GM23338 (cell line): Measurements from ENCODE around the gene NWD2. TPM values are rescaled to one million over a fixed set of nuclear protein-coding genes. Genes with fewer than 3 reads are reported as not detected.

ENCODE experiments used
- ATAC-seq: fragments of 200-7000 bp; cut with Tn5 transposase; 3 replicates; pipeline ENCODE4 v1.9.1; 2020
- DNase-seq: peaks from one replicate; pipeline ENCODE4 v3.0.0-alpha.2; 2015; ENCODE audit warnings: low spot score
- H2AFZ ChIP-seq: fragments of 200-600 bp; sonication (generic); 2 replicates; pipeline ENCODE4 v1.8.0; 2016; ENCODE audit warnings: antibody characterized with exemption, mild to moderate bottlenecking, moderate library complexity
- H3F3A ChIP-seq: fragments of 200-600 bp; sonication (generic); replicated peaks from 2 replicates; pipeline ENCODE4 v1.8.0; 2017; ENCODE audit warnings: antibody characterized with exemption, mixed run types, low read depth
- H3K27ac ChIP-seq: fragments of 200-600 bp; sonication (generic); 2 replicates; pipeline ENCODE4 v1.6.1; 2016; ENCODE audit warnings: low read depth
- H3K27me3 ChIP-seq: fragments of 200-600 bp; sonication (generic); 2 replicates; pipeline ENCODE4 v1.8.0; 2016; ENCODE audit warnings: mild to moderate bottlenecking, mixed run types, moderate library complexity; ENCODE audit not compliant: insufficient read depth
- H3K36me3 ChIP-seq: fragments of 200-600 bp; sonication (generic); 2 replicates; pipeline ENCODE4 v1.8.0; 2016; ENCODE audit warnings: mild to moderate bottlenecking; ENCODE audit not compliant: insufficient read depth
- H3K4me1 ChIP-seq: fragments of 200-600 bp; sonication (generic); 2 replicates; pipeline ENCODE4 v1.8.0; 2016; ENCODE audit warnings: mild to moderate bottlenecking, moderate library complexity; ENCODE audit not compliant: insufficient read depth
- H3K4me2 ChIP-seq: fragments of 200-600 bp; sonication (generic); 2 replicates; pipeline ENCODE4 v1.7.1; 2017; ENCODE audit warnings: mixed run types
- H3K4me3 ChIP-seq: fragments of 200-600 bp; sonication (generic); 2 replicates; pipeline ENCODE4 v1.6.1; 2016; ENCODE audit warnings: mixed run types
- H3K79me2 ChIP-seq: fragments of 200-600 bp; sonication (generic); replicated peaks from 2 replicates; pipeline ENCODE4 v1.8.0; 2017; ENCODE audit warnings: mild to moderate bottlenecking; ENCODE audit not compliant: insufficient read depth
- H3K9me2 ChIP-seq: fragments of 200-600 bp; sonication (generic); 2 replicates; pipeline ENCODE4 v1.8.0; 2017; ENCODE audit not compliant: insufficient read depth
- H4K20me1 ChIP-seq: fragments of 200-600 bp; sonication (generic); replicated peaks from 2 replicates; pipeline ENCODE4 v1.8.0; 2017; ENCODE audit warnings: mild to moderate bottlenecking; ENCODE audit not compliant: insufficient read depth
- H3K27ac Mint-ChIP-seq: 2 replicates; pipeline ENCODE4 v1.8.0; 2020; ENCODE audit warnings: inconsistent platforms, mild to moderate bottlenecking, moderate library complexity, mixed read lengths
- H3K27me3 Mint-ChIP-seq: 3 replicates; pipeline ENCODE4 v1.8.0; 2022; ENCODE audit warnings: low read depth, mild to moderate bottlenecking, moderate library complexity, mixed read lengths, inconsistent platforms; ENCODE audit not compliant: insufficient read depth, poor library complexity
- H3K36me3 Mint-ChIP-seq: 3 replicates; pipeline ENCODE4 v1.8.0; 2021; ENCODE audit warnings: low read depth, mild to moderate bottlenecking, inconsistent platforms, moderate library complexity, mixed read lengths
- H3K4me1 Mint-ChIP-seq: 3 replicates; pipeline ENCODE4 v1.8.0; 2020; ENCODE audit warnings: mild to moderate bottlenecking, inconsistent platforms, mixed read lengths
- H3K4me3 Mint-ChIP-seq: 3 replicates; pipeline ENCODE4 v1.8.0; 2021; ENCODE audit warnings: moderate library complexity, mild to moderate bottlenecking, inconsistent platforms, mixed read lengths
- H3K9me3 Mint-ChIP-seq: 3 replicates; pipeline ENCODE4 v1.8.0; 2020; ENCODE audit warnings: moderate library complexity, mild to moderate bottlenecking, inconsistent platforms, mixed read lengths
- CREB1 ChIP-seq: fragments of 250-450 bp; sonication (Bioruptor Pico); IDR thresholded peaks from 2 replicates; pipeline ENCODE4 v1.5.0; 2020; ENCODE audit warnings: low read depth, mild to moderate bottlenecking, moderate library complexity
- EZH2 ChIP-seq: fragments of 200-600 bp; sonication (generic); IDR thresholded peaks from one replicate; pipeline ENCODE4 v1.8.0; 2017; ENCODE audit warnings: antibody characterized with exemption, mild to moderate bottlenecking, low read depth; ENCODE audit not compliant: unreplicated experiment
- EZH2phosphoT487 ChIP-seq: fragments of 200-600 bp; sonication (generic); IDR thresholded peaks from one replicate; pipeline ENCODE4 v1.8.1; 2018; ENCODE audit warnings: antibody characterized with exemption; ENCODE audit not compliant: unreplicated experiment
- JUNB ChIP-seq: IDR thresholded peaks from one replicate; pipeline ENCODE4 v1.6.1; 2016; ENCODE audit warnings: antibody characterized with exemption; ENCODE audit not compliant: unreplicated experiment
- NANOG ChIP-seq: IDR thresholded peaks from 2 replicates; pipeline ENCODE4 v1.6.1; 2016; ENCODE audit warnings: antibody characterized with exemption, borderline replicate concordance
- POLR2AphosphoS5 ChIP-seq: IDR thresholded peaks from 2 replicates; pipeline ENCODE4 v1.6.1; 2016; ENCODE audit warnings: antibody characterized with exemption, low read depth
- REST ChIP-seq: IDR thresholded peaks from one replicate; pipeline ENCODE4 v1.6.1; 2018; ENCODE audit warnings: antibody characterized with exemption; ENCODE audit not compliant: unreplicated experiment
- STAT1 ChIP-seq: IDR thresholded peaks from one replicate; pipeline ENCODE4 v1.6.1; 2016; ENCODE audit warnings: antibody characterized with exemption; ENCODE audit not compliant: unreplicated experiment
- ZNF114 ChIP-seq: fragments of 250-450 bp; sonication (Bioruptor Pico); IDR thresholded peaks from 2 replicates; pipeline ENCODE4 v1.5.0; 2020; ENCODE audit warnings: mild to moderate bottlenecking, moderate library complexity
- polyA plus RNA-seq: library from polyadenylated mRNA; unstranded; fragments of >200 nt; fragmentation: Nextera tagmentation; extraction: Ambion mirVana; gene quantifications from 2 replicates; pipeline ENCODE4 v1.2.1, GENCODE V29; 2016
- total RNA-seq: library from RNA; depleted of rRNA; stranded (reverse); fragments of >200 nt; shearing (Covaris generic); gene quantifications from 2 replicates; pipeline ENCODE4 v1.2.3, GENCODE V29; 2014

The NWD2 gene
- total and polyA plus RNA-seq, 2 experiments from 2014 or later = 0.07 TPM; not detected in 1

- TF ChIP-seq EZH2phosphoT487 (no peak), POLR2AphosphoS5 (no peak), REST (no peak), ZNF114 (no peak), CREB1 (CRISPR knock-in tag) (no peak), NANOG (no peak)
- Histone ChIP-seq H3F3A (no peaks in the 10 kb centered on the region), H3K27me3 (peaks cover 22% of the 10 kb centered on the region), H3K36me3 (no peaks in the 10 kb centered on the region), H3K4me3 (no peak overlapping the region), H3K9me2 (no peaks in the 10 kb centered on the region), H3K79me2 (no peaks in the 10 kb centered on the region), H3K27ac (no peak overlapping the region), H4K20me1 (no peaks in the 10 kb centered on the region), H3K4me1 (peaks cover 18% of the 10 kb centered on the region), H3K4me2 (no peak overlapping the region), H2AFZ (no peak overlapping the region)
- DNase-seq = no peak
- Mint-ChIP-seq H3K9me3 (no peaks in the 10 kb centered on the region), H3K27me3 (peaks cover 11% of the 10 kb centered on the region), H3K36me3 (no peaks in the 10 kb centered on the region), H3K4me3 (no peak overlapping the region), H3K4me1 (peaks cover 16% of the 10 kb centered on the region), H3K27ac (no peak overlapping the region)
- no peak for ATAC-seq
Measured at GRCh38 chr4:37455301-37456131, 211.0 kb downstream of the NWD2 start.

DNA sequence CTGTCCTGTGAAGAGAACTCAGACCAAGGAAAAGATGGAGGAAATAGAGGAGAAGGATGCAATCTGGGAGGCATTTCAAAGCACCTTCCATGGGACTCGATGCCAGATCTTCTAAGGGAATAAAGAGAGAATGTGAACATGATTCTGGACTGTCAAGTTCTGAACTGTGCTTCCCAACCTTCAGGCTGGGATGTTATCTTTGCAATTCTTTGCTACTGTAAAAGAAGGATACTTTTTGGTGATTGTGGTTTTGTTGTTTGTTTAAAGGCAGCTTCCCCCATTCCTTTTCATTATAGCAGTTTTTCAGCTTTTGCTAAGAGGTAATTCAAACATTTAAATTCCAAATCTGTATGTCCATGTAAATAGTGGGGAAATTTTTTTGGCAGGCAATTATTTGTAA, 217.3 kb downstream of the NWD2 start:
- H3K27me3 ChIP-seq = no peaks in the 10 kb centered on the region
- no peaks in the 10 kb centered on the region for H3K79me2 ChIP-seq
- no peak overlapping the region for H3K27ac ChIP-seq
- no peaks in the 10 kb centered on the region for H3F3A ChIP-seq
- Mint-ChIP-seq H3K27me3 (peaks cover 3% of the 10 kb centered on the region), H3K4me3 (no peak overlapping the region), H3K9me3 (no peaks in the 10 kb centered on the region), H3K36me3 (no peaks in the 10 kb centered on the region), H3K27ac (no peak overlapping the region), H3K4me1 (peaks cover 18% of the 10 kb centered on the region)
- ATAC-seq = no peak
- no peaks in the 10 kb centered on the region for H3K36me3 ChIP-seq
- peak overlapping the region; percentile 66; the same call in 1 of the 2 replicates for H2AFZ ChIP-seq
- H3K4me1 ChIP-seq = 0 out of 2 replicates have a peak, but pooled peaks cover 3% of the 10 kb centered on the region
- no peaks in the 10 kb centered on the region for H4K20me1 ChIP-seq
- no peak overlapping the region for H3K4me3 ChIP-seq
- no peak for DNase-seq
- H3K4me2 ChIP-seq = no peak overlapping the region
- H3K9me2 ChIP-seq = no peaks in the 10 kb centered on the region
- no peak for TF ChIP-seq EZH2
- TF ChIP-seq POLR2AphosphoS5 = no peak
- no peak for TF ChIP-seq NANOG
- no peak for TF ChIP-seq ZNF114
- TF ChIP-seq CREB1 (CRISPR knock-in tag) = no peak
- no peak for TF ChIP-seq JUNB
- no peak for TF ChIP-seq EZH2phosphoT487
- no peak for TF ChIP-seq REST
- no peak for TF ChIP-seq STAT1
